GM18517 (cell line): ENCODE results near the gene HIF1A.
"Not testable (repeated sequence)": the region's sequence is repeated elsewhere in the genome, so short reads cannot be mapped to it uniquely, and the experiment has no call there.

Experiments
- ATAC-seq: cut with Tn5 transposase; IDR thresholded peaks from one replicate; pipeline ENCODE4 v1.9.1; 2021; ENCODE audit warnings: mild to moderate bottlenecking, moderate library complexity; ENCODE audit not compliant: unreplicated experiment

Gene HIF1A

DNA sequence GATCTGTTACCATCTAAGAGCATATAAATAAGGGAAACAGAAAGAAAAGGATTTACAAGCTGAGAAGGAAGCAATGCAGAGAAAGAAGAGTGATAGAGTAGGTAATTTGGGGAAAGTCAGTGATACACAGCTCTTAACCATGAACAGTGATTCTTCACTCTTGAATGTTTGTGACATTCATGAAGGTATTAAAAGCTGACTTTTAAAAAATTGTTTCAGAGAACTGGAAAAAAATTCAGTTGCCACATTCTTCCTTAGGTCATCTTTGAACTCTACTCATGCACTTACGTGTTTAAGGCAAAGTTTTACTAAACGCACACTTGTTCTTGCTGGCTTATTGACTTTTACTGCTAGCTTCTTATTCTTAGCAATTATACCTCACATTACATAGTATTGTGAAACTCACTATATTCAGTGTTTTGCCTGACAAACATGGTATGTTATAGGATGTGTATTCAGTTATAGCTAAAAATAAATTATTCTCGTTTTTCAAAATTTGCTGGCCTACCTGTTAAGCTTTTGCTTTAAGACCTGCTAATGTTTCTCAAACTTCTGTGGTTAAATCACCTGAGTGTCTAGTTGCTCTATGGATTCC lies 10.9 kb downstream of the HIF1A start:
- no peak for ATAC-seq

DNA sequence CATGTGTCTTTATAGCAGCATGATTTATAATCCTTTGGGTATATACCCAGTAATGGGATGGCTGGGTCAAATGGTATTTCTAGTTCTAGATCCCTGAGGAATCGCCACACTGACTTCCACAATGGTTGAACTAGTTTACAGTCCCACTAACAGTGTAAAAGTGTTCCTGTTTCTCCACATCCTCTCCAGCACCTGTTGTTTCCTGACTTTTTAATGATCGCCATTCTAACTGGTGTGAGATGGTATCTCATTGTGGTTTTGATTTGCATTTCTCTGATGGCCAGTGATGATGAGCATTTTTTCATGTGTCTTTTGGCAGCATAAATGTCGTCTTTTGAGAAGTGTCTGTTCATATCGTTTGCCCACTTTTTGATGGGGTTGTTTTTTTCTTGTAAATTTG lies 12.5 kb downstream of the HIF1A start:
- ATAC-seq: not testable (repeated sequence)

DNA sequence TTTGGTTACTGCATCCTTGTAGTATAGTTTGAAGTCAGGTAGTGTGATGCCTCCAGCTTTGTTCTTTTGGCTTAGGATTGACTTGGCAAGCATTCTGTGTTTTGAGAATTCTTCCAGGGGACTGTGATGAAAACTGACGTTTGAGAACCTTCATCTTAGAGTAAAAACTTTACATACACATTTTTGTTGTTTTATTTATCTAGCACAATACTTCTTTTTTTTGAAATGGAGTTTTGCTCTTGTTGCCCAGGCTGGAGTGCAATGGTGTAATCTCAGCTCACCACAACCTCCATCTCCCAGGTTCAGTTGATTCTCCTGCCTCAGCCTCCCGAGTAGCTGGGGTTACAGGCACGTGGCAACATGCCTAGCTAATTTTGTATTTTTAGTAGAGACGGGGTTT lies 13.4 kb downstream of the HIF1A start:
- ATAC-seq: not testable (repeated sequence)

DNA sequence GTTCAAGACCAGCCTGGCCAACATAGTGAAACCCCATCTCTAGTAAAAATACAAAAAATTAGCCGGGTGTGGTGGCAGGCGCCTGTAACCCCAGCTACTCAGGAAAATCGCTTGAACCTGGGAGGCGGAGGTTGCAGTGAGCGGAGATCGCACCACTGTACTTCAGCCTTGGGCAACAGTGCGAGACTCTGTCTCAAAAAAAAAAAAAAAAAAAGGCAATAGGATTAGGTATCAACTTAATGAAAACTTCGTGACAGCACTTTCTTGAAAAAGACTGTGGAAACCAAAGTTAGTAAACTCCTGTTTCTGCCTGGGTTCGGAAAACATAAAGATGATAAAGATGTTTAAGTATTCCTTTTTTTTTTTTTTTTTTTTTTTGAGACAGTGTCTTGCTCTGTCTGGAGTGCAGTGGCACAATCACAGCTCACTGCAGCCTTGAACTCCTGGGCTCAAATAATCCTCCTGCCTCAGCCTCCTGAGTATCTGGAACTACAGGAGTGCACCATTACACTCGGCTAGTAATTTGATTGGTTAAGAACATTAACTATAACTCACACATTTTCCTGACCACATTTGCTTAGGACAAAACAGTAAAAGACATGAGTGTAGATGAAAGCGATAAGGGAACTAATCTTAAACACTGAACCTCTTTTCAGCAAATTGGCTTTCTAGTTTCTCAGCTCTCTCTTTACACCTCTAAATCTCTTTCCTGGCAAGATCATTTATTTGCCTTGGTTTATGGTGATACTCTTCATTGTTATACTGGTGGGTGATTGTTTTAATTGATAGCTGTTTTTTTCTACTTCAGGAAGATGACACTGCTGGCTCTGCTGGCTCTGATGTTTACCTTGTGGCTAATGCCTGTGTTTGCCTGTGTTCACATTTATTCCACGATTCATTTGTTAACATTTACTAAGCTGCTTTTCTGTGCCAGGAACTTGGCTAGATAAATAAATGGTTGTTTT lies 15.8 kb downstream of the HIF1A start:
- ATAC-seq: no peak

DNA sequence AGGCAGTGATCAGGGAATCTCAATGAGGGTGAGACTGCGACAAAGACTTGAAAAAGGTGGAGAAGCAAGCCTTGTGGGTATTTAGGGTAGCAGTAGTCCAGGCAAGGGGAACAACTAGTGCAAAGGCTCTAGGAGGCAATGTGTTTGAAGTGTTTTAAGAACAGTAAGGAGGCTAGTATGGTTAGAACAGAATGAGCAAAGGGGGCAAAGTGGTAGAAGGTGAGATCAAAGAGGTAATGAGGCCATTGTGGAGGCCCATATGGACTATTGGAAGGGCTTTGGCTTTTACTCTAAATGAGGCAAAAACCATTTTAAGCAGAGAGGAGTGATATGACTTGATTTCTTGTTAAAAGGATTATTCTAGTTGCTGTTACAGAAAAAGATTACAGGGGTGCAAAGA lies 16.8 kb downstream of the HIF1A start:
- ATAC-seq: no peak

DNA sequence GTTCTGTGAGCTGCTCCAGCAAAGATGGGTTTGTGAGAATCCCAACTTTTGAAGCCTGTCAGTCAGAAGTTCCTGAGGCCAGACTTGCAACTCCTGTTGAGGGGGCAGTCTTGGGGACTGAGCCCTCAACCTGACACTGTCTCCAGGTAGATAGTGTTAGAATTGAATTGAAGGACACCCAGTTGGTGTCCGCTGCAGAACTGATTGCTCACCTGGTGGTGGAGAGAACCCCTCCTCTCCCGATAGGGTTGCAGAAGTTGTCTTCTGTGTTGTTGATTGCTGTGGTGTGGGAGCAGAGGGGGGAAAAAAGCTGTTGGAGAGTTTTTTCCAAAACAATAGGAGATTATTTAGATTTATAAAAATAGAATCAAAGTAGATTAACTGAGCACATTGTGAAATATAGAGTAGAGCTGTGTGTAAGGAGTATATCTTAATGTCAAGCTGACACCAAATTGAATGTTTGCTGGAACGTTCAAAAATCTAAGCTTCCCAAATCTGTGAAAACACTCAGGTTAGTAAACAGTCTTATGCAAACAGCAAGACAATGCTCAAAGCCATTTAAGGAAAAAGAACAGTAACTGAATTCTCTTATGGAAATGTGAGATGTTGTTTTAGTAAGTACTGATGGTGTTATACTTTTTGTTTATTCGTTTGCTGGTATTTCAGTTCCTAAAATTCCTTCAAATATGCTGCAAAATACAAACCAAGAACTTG lies 18.6 kb downstream of the HIF1A start:
- ATAC-seq: no peak

DNA sequence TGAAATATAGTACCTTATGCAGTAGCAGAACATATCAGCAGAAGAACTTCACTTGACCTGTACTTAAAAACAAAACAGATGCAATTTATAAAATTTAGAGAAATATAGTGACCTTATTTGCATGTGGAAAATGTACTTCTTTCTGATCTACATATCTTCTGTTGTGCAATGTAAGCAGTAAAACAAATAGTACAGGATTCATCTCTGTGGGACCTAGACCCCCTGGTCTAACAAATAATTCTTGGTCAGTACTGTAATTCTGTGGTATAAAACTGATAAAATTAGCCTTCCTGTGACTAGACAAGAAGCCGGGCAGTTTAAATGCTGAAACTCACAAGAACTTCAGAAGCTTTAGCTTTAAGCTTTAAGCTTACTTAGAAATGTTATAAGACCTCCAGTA lies 21.6 kb downstream of the HIF1A start:
- no peak for ATAC-seq

DNA sequence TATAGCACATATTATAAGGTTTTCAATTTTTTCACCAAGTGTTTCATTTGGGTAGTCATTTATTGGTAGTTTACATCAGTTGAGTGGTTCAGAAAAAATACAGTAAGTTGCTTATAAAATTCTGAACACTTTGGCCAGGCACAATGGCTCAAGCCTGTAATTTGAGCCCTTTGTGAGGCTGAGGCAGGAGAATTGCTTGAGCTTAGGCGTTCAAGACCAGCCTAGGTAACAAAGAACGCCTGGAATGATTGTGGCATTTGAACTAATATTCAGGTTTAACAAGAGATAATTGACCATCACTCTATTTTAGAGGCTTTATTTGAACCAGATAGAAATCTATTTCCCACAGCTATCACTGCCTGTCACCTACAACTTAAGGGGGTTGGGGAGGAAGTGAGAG lies 22.7 kb downstream of the HIF1A start:
- no peak for ATAC-seq

DNA sequence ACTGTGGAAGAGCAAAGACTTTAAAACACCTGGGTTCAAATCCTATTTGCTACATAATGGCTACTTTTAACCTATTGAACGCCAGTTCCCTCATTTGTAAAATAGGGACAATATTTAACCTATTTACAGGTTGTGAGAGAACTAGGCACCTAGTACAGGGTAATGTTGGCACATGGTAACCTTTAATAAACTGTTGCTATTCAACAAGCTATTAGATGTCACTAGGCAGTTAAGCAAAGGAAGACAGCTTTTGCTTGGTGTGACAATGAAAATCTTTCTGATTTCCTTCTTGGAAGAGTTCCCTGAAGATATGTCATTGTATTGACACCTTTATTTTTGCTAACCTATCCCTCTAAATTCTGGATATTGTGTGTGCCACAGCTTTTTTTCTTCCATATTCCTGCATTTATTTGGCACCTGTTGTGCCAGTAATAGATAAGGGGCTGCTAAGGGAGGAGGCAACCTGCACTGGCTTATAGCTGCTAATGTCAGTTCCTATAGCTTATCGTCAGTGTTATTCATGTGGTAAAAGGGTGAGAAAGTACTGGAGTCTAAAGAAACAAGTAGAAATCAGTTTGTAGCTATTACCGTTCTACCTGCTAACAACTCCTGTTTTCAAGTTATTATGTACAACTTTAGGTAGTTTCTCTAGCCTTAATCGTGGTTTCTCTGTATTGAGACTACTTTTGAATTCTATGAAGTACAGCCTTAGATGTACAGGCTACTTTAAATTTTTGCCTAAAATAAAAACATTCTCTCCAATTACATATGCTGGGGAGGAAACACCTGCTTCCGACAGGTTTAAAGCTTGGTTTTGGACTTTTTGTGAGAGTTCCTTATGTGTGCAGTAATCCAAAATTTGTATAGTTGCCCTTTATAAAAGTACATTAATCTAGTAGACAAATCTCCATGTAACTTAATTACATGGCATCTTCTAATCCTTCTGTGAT lies 24.3 kb downstream of the HIF1A start:
- ATAC-seq: no peak

DNA sequence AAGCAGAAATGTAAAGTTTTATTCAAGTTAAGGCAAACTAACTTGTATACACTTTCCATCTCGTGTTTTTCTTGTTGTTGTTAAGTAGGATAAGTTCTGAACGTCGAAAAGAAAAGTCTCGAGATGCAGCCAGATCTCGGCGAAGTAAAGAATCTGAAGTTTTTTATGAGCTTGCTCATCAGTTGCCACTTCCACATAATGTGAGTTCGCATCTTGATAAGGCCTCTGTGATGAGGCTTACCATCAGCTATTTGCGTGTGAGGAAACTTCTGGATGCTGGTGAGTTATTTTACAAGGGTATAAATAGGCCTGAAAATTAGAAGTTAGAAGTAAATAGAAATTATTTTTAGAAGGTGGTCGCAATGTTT lies 25.0 kb downstream of the HIF1A start:
- ATAC-seq: no peak

DNA sequence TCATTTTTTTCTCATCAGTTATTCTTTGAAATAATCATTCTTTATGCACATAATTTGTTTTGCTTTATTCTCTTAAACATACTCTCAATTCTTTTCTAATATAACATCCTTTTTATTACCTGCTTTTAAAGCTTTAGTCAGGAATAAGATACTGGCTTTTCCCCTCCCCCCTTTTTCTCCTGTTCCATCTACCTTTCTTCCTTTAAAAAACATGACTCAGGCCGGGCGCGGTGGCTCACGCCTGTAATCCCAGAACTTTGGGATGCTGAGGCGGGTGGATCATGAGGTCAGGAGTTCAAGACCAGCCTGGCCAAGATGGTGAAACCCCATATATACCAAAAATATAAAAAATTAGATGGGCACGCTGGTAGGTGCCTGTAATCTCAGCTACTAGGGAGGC lies 25.4 kb downstream of the HIF1A start:
- no peak for ATAC-seq

DNA sequence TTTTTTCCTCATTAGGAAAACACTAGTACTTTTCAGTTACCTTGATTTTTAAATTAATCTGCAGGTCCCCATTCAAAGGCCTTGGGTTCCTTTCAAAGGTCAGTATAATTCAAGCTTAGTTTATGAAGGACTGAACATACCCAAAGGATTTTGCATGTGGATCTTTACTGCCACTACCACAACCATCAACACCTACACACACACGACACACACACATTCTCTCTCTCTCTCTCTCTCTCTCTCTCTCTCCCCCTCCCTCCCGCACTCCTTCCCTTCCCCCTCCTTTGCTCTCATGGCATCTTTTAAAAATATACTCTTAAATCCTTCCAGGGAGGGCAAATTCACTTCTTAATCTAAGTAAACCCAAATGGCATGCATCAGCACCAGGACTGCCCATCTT lies 28.8 kb downstream of the HIF1A start:
- ATAC-seq: no peak

DNA sequence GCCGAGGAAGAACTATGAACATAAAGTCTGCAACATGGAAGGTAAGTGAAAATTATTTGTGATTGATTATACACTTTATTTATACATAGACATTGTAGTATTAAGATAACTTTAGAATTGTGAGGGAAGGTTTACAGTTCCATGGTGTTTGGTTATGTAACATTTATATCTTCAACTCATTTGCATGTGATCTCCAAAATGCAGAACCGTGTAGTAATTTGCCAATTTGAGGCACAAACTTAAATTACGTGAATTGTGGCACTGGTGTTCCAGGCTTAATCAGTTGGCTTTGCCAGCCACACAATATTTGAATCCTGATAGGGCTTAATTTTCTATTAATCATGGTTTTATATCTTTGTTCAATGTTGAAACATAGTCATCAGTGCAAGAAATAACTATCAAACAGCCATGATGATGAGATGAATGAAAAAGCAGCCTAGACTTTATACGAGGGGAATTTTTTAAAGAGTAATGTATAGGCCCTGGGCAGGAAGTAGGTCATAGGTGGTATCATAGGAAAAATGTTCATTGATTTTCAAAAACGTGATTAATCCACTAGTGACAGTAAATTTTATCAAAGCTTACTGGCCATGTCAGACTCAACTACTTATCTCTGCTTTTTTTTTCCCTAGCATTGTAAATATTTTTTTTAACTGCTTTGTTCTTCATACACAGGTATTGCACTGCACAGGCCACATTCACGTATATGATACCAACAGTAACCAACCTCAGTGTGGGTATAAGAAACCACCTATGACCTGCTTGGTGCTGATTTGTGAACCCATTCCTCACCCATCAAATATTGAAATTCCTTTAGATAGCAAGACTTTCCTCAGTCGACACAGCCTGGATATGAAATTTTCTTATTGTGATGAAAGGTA lies 31.7 kb downstream of the HIF1A start:
- no peak for ATAC-seq

DNA sequence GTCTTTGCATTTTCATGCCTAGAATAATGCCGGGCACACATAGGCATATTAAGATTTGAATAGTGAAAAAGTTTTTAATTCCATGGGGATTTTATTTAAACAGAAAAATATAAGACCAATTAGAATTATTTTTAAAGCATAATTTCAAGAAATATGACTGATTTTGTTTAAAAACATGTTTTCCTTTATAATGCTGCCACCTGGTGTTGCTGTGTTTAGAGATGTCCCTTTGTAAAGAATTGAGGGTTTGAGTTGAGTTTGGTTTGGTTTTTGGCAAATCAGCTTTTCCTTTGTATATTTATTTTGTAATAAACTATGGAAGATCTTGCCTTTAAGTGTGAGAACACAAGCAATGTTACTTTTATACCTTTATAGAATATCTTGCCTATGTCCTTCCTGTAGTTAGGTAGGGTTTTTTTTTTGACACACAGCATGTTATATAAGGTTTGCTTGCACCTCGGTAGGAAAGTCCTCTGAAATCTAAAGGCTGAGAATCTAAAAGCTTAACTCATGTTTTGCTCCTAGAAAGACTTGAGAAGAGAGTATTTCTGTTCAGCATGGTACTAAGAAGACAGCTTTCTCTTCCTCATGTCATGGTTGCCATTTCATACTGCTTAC lies 35.6 kb downstream of the HIF1A start:
- no peak for ATAC-seq

DNA sequence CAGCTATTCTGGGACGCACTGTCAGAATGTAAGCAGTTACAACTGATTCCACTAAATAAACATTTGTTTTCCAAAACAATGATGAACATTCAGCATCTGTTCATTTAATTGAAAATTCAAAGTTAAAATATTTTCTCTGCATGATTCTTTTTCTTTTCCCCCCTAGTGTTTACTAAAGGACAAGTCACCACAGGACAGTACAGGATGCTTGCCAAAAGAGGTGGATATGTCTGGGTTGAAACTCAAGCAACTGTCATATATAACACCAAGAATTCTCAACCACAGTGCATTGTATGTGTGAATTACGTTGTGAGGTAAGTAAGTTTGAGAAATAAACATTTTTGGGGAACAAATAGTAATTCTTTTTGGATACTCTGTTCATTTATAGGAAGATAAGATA lies 38.7 kb downstream of the HIF1A start:
- no peak for ATAC-seq

DNA sequence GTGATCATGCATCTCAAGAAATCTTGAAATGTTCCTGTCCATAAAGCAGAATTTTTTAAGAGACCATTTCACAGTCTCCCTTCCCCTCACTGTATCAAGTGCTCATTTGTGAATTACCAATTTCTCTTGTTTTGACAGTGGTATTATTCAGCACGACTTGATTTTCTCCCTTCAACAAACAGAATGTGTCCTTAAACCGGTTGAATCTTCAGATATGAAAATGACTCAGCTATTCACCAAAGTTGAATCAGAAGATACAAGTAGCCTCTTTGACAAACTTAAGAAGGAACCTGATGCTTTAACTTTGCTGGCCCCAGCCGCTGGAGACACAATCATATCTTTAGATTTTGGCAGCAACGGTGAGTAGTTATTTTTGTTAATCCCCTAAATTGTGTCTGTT lies 41.4 kb downstream of the HIF1A start:
- no peak for ATAC-seq

DNA sequence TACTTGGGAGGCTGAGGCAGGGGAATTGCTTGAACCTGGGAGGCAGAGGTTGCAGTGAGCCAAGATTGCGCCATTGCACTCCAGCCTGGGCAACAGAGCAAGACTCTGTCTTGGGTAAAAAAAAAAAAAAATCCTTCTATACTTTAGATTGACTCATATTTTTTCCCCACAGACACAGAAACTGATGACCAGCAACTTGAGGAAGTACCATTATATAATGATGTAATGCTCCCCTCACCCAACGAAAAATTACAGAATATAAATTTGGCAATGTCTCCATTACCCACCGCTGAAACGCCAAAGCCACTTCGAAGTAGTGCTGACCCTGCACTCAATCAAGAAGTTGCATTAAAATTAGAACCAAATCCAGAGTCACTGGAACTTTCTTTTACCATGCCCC lies 42.6 kb downstream of the HIF1A start:
- no peak for ATAC-seq

DNA sequence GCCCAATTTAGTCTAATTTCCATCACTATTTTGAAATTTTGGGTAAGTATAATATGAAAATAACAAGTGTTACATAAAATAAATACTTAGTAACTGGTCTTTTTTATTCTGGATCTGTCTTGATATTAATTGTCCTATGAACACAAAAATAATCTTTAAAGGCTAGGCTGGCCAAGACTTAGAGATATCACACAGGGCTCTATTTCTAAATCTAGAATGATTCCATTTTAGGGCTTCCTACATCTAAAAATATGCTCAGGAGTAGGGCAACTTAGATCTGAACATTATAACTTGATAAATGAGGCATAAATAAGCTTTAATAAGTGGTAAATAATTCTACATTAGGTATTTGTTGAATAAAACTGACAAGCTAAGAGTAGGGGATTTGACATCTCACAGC lies 43.8 kb downstream of the HIF1A start:
- ATAC-seq: no peak

DNA sequence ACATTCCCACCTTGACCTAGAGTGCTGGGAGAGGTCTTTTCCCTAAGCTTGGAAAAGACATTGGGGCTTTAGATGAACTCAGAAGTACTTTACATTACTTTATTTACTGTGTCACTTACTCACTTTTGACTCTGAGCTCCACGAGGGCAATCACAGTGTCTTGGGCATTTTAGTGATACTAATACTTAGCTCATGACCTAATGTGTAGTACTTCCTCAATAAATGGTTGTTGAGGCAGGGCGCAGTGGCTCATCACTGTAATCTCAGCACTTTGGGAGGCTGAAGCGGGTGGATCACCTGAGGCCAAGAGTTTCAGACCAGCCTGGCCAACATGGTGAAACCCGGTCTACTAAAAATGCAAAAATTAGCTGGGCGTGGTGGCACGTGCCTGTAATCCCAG lies 47.1 kb downstream of the HIF1A start:
- no peak for ATAC-seq
